ENCODE measurements around the gene IGSF8.
"Not testable (repeated sequence)": the region's sequence is repeated elsewhere in the genome, so short reads cannot be mapped to it uniquely, and the experiment has no call there.

IGSF8 gene

DNA sequence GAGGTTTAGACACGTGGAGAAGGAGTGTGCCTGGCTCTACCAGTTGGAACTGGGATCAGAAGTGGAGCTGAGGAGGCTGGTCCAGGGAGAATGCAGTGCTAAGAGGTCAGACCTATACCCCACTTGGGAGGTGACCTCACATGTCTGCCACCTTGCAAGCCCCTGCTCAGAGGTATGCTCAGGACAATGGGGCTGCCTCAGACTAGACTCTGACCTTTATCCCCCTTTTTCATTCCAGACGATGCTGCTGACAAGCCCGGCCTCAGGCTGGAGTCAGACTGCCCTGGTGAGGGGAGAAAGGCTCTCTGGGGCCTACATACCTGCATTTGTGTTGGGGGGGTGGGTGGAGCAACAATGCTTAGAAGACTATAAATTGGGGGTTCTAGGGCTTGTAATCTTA is 33.7 kb downstream of the IGSF8 start:
- no peak for DNase-seq (ENCODE audit: low read depth)

DNA sequence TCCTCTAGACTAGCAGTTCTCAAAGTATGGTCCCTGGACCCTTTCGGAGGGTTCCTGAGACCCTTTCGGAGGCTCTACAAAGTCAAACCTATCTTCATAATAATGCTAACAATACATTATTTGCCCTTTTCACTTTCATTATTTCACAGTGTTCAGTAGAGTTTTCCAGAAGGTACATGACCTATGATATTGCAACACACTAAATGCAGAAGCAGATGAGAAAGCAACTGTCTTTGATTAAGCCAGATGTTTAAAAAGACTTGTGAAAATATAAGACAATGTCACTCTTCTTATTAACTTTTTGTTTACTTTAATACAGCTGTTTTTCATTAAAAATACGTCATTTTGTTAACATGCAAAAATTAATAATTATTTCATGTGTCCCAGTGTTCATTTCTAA is 34.3 kb downstream of the IGSF8 start:
- no peak for DNase-seq (ENCODE audit: low read depth)

DNA sequence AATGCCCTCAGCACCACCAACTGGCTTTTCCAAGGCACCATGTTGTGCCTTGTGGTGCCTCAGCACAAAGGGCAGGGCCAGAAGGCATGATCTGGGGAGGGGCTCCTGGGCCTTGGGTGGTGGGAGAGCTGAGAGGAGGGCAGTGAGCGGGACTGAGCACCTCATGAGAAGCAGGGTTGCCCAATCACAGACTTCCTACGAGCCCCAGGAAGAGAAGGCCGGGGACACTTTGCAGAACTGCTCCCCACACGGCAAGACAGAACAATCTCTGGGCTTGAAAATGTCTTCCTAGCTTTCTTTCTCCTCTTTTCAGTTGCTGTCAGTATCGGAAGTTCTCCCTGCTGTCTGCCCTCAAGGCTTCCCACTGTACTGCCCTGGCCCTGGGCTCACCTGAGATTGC is 35.2 kb downstream of the IGSF8 start:
- no peak for DNase-seq (ENCODE audit: low read depth)

DNA sequence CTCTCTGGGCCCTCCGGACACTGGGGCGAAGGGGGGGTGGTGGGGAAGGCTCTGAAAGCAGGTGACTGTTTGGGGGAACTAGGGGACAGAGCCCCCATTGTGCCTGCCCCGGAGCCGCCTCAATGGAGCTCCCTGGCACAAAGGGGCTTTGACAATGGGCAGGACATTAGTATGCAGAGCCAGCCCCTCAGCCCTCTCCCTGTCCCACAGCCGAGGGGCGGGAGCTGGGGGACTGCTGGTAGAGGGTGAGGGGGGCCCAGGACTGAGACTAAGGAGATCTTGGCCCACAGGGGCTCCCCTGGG is 36.2 kb downstream of the IGSF8 start:
- no peak for DNase-seq (ENCODE audit: low read depth)

DNA sequence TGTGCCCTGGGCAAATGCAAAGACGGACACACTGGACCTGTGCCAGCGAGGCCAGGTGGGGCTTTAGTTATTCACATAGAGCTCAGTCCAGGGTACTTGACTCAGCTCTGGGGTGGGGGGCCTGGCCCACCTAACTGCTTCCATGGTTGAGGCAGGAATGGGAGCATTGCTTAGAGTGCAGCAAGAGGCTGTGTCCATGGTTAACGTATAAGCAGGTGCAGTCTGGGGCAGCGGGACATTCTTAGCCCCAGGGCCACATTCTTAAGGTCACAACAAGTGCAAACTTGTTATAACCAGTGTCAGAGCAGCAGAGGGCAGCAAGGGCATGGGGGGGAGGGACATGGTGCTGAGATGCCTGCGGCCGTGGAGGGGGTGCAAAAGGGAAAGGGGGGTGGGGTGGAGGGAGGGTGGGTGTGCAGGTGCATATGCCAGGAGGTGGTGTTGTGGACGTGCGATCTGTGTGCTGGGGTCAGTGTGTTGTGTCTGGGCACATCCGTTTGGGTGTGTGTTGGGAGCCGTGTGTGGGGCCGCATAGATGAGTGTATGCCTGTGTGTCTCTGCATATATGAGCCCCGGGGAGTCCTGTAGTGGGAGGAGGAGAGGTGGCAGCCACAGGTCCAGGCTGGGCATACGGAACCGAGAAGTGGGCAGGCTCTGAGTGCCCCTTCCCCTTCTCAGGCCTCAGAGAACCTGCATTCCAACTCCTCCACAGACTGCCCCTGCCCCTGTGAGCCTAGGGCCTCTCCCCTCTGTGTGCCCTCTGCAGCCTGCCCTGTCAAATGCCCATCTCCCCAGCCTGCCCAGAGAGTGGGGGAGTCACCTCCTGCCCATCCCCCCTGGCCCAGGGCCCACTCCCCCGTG is 36.8 kb downstream of the IGSF8 start:
- no peak for DNase-seq (ENCODE audit: low read depth)

DNA sequence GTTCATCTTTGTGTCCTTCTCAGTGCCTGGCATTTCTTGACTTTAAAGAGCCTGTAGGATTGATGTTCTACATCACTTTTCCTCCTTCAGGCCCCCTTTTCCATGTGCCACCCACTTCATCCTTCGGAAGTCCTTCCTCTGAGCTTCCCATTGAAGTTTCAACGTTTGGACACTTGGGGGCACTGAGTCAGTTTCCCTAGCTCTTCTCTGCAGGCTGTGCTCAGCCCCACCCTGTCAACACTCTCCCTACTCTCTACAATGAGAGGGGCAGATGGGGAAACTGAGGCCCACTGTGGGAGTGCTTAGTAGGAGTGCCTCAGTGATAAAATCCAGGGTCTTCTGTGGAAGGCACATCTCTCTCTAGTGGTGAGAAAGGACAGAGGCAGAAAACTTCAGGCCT is 40.3 kb downstream of the IGSF8 start:
- DNase-seq (ENCODE audit: low read depth), result peak; percentile 17

DNA sequence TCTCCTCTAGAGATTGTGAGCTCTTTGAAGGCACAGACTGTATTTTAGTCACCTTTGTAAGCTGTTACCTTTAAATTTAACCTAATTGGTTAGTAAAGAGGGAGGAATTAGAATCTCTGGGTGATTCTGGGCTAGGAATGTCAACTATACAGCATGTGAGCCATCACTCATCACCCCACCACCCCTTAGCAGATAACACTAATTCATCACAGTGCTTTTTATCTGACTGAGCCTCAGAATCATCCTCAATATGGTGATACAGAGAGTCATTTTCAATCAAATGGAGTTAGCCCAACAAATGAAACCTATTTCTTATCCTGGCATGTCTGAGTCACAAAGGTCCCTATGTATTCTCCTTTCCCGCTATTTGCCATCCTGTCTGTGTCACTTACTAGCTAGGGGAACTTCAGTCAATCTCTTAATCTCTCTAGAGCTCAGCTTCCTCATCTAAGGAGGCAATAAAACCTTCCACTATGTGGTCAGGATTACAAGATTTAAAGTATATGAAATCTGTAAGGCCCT is 41.7 kb downstream of the IGSF8 start:
- no peak for DNase-seq (ENCODE audit: low read depth)

DNA sequence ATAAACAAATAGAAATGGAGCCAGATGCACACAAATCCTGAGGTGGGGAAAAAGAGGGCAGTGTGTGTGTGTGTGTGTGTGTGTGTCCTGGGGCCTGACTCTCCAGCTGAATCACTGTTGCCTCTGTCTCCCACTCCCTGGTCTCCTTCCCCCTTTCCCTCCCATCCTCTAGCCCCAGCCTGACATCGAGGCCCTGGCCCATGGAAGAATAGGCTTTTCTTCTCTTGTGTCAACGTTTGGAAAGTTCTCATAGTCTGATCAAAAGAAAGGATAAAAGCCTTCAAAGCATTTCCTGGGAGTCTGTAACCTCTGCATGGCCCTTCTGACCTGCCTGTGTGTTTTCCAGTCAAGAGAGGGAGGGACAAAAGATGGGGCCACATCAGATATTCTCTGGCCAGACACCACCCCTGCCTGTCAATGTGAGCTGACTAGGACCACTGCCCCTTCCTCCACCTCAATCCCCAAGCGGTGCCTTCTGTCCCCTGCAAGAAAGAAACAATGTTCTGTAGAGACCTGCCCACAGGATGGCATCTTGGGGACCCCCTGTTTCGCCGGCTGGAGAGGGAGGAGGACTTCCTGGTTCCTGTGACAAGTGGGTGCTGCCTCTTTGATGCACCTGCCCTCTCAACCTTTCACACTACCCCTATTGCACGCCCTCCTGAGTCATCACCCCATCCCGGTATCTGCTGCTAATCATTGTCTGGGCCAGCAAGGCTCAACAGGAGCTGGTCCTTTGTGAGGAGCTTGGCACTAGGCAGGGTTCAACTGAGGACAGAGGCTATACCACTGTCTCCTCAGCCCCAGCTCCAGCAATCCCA is 44.7 kb downstream of the IGSF8 start:
- no peak for DNase-seq (ENCODE audit: low read depth)

DNA sequence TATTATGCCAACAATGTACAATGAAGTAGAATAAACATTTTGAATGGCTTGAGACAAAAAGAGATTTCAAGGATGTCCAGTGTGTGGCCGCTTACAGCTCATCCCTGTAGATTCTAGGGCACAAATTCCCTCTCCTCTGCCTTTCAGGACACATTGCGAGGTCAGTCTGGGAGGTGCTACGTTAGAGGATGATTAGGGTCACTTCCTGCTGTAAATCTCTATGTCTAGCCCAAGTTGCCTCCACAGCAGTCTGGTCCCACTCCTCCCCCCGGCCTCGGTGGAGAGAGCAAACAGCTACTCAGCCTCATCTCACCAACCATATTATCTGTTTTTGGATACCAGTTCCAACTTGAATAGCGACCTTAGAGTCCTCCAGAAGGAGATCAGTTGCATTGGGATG is 45.5 kb downstream of the IGSF8 start:
- DNase-seq (ENCODE audit: low read depth), result no peak

DNA sequence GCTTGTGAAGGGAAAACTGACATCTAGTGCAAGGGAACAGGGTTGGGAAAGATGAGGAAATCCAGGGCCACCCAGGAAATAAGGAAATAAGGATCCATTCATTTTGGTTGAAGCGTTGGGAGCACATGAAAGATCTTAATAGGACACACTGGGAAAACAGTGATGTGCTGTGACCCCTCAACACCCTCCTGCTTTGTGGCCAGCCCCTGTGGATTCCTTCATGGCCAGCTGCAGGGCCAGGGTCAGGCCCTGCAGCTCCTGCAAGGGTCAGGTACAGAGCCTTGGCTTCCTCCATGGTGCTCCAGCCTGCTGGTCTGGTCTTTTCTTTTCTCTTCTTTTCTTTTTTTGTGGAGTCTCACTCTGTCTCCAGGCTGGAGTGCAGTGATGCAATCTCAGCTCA is 47.8 kb downstream of the IGSF8 start:
- no peak for DNase-seq (ENCODE audit: low read depth)

DNA sequence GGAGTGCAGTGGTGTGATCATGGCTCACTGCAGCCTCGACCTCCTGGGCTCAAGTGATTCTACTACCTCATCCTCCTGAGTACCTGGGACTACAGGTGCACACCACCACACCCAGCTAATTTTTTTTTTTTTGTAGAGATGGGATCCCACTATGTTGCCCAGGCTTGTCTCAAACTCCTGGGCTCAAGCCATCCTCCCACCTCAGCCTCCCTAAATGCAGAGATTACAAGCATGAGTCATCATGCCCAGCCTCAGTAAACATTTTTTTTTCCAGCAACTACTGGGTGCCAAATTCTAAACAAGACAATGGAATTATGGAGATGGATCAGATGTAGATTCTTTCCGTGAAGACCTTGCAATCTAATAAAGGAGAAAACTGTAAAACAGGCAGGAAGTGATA is 48.2 kb downstream of the IGSF8 start:
- DNase-seq (ENCODE audit: low read depth), result not testable (repeated sequence)

DNA sequence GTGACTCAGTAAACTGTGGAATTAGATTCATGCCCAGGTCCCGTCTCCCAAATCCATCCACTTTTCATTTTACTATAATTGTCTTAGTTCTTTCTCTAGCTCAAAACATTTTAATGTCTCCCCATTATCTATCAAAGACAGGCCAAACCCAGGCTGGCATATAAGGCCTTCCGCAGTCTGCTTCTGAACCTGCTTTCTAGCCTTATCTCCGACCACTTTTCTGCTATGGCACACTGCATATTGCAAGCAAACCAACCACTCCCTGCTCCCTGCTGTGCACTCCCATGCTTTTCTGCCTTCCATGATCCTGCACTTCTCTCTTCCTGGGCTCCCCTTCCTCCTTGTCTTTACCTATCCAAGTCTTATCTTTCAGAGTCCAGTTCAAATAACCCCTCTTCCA is 49.3 kb downstream of the IGSF8 start:
- no peak for DNase-seq (ENCODE audit: low read depth)

DNA sequence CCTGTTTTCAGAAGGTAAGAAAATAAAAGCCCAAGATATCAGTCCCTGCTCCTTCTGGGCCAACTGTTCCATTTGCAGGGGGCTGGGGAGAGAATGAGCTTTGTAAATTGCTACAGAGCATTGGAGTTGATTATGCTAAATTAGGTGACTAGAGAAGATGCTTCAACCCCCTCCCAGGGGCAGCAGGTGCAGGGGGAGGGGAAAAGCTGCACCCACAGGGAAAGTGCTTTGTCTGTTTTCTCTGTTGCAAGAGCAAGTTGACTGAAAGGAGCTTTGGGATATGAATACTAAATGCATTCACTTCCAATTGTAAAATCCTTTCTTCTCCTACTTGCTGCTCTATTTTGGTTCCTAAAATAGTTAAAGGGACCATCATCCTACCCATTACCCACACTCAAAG is 50.1 kb downstream of the IGSF8 start:
- DNase-seq (ENCODE audit: low read depth), result no peak

DNA sequence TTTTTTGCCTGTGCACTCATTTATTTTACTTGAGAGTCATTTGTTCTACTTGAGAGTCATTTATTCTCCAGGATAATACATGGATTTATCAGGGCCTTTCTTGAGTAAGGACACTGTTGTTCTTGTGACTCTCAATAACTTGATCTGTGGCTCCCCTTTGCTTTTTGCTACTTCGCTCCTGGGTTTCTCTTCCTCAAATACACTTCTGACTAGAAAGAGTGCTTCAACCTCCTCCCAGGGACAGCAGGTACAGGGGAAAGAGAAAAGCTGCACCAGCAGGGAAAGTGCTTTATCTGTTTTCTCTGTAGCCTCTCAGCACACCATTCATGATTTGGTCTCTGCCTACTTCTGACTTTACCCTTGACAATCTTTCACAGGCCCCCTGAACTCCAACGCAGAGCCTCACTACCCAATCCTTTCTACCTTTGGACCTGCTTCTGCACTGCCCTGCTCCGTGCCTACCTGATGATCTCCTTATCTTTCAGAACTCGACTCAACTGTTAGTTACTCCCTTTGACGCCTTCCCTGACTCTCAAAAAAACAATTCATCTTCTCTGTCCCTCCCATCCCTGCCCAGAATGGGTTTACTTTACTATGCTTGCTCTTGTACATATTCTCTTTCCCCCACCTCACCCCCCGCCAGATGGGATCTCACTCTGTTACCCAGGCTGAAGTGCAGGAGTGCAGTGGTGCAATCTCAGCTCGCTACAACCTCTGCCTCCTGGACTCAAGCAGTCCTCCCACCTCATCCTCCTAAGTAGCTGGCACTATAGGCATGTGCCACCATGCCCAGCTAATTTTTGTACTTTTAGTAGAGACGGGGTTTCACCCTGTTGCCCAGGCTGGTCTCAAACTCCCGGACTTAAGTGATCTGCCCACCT is 51.1 kb downstream of the IGSF8 start:
- no peak for DNase-seq (ENCODE audit: low read depth)

DNA sequence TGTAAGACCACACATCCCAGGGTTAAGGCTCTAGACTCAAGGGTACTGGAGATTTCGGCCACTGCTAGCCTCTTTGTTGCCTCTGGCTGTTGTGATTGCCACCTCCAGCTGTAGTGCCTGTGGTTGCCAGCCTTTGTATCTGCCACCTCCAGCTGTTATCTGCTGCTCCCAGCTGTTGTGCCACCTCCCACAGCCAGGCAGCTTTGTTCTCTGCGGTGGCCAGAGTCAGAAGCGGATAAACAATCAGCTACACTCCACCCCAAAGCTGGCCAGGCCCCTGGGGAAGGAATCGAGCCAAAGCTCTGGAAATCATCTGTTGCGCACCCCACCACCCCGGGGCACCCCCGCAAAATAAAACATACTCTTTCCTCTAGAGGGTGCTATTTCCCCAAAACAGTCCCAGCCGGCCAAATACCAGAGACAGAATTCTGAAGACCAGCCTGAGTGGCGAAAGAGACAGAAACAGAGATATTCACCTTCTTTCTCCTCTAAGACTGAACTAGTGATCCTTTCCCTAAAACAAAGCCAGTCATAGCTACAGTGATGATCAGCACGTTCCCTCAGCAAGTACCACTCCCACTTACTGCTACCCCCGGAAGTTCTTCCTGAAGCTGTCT is 51.8 kb downstream of the IGSF8 start:
- peak; percentile 32 for DNase-seq (ENCODE audit: low read depth)

DNA sequence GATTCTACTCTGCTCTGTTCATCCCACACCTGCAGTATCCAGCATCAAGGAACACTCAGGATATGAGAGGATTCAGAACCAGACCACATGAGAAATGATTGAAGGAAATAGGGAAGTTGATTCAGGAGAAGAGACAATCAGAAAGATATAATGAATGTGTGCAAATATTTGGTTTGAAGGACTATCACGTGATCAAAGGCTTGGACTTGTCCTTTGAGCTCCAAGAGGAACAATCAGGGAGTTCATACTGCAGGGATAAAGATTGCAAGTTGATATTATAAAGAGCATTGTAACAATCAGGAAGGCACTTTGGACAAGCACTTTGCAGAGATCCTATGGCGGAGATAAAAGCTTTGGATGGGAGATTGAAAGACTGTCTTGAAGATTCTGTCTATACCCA is 52.8 kb downstream of the IGSF8 start:
- no peak for DNase-seq (ENCODE audit: low read depth)

DNA sequence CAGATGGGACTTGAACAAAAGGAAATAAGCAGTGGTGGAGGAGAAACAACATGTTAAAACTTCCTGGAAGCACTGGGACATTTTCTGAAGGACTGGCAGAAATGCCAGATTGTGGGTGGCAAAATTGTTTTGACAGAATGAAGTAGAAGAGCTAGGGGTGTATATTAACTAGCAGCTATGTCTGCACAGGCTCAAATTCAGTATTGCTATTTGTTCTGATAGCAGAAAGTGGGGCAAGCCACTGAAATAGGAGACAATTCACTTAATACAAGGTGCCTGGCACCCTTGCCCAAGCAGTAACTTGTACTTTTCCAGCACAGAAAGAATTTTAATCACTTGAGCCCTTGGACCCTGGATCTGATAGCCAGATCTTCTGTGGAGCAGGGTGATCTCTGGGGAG is 54.9 kb downstream of the IGSF8 start:
- DNase-seq (ENCODE audit: low read depth), result no peak

Data from iris pigment epithelial cell (primary cell).